Measurements from ENCODE around the gene SMIM13.

SMIM13 gene

DNA sequence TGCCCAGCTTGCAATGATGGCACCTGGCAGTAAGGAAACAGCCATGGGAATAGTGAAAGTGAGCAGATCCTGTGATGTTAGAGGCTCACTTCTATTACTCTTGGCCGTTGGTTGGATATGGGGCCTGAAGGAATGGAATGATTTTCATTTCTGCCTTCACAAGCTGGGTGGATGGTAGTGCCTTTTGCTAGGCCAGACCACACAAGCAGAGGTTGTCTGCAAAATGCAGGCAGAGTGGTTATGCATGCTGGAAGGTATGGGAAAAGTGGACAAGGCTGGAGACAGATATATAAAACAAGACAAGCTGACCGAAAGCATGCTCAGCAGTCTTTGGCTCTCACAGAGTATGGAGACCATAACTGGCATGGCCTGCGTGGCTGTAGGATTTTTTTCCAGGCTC, 68.6 kb downstream of the SMIM13 start:
- TF ChIP-seq CREB1 (IDR thresholded peaks at IDR 0.05; ENCODE audit: low read depth), result no peak
- TF ChIP-seq ZBTB7A (IDR thresholded peaks at IDR 0.05; ENCODE audit: low read depth), result no peak
- no peak for TF ChIP-seq EGR1 (IDR thresholded peaks at IDR 0.05)
- TF ChIP-seq, protein P1, sequence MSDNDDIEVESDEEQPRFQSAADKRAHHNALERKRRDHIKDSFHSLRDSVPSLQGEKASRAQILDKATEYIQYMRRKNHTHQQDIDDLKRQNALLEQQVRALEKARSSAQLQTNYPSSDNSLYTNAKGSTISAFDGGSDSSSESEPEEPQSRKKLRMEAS (IDR thresholded peaks at IDR 0.05), result no peak
- TF ChIP-seq NFIC (IDR thresholded peaks at IDR 0.05), result no peak
- TF ChIP-seq TAF1 (IDR thresholded peaks at IDR 0.05; ENCODE audit: low read depth), result no peak

DNA sequence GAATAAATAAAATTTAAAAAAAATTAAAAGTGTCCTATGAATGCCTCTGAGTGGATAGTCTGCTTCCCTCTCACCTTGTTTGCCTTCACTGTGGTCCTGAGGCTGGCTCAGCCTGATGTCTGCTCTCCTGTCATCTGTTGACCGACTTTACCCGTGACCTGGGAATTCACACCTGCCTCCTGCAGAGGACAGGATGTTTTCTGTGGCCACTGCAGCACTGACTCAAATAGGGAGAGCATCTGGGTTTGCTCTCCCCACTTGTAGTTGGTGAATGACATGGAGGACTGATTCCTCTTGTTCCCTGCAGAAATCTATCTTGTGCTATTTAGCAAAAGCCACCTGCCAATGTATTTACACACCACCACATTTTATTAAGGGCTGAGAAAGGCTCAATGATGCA, 70.3 kb downstream of the SMIM13 start:
- TF ChIP-seq RAD21 (IDR thresholded peaks at IDR 0.05; ENCODE audit: low read depth) (no peak), EP300 (IDR thresholded peaks at IDR 0.05; ENCODE audit: borderline replicate concordance) (no peak), TAF1 (IDR thresholded peaks at IDR 0.05; ENCODE audit: low read depth) (no peak), EGR1 (IDR thresholded peaks at IDR 0.05) (no peak), TEAD4 (IDR thresholded peaks at IDR 0.05) (no peak), CREB1 (IDR thresholded peaks at IDR 0.05; ENCODE audit: low read depth) (no peak), CEBPB (IDR thresholded peaks at IDR 0.05) (no peak), ZBTB7A (IDR thresholded peaks at IDR 0.05; ENCODE audit: low read depth) (no peak)
- TF ChIP-seq, protein P2, sequence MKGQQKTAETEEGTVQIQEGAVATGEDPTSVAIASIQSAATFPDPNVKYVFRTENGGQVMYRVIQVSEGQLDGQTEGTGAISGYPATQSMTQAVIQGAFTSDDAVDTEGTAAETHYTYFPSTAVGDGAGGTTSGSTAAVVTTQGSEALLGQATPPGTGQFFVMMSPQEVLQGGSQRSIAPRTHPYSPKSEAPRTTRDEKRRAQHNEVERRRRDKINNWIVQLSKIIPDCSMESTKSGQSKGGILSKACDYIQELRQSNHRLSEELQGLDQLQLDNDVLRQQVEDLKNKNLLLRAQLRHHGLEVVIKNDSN (IDR thresholded peaks at IDR 0.05), result no peak
- TF ChIP-seq, protein P3, sequence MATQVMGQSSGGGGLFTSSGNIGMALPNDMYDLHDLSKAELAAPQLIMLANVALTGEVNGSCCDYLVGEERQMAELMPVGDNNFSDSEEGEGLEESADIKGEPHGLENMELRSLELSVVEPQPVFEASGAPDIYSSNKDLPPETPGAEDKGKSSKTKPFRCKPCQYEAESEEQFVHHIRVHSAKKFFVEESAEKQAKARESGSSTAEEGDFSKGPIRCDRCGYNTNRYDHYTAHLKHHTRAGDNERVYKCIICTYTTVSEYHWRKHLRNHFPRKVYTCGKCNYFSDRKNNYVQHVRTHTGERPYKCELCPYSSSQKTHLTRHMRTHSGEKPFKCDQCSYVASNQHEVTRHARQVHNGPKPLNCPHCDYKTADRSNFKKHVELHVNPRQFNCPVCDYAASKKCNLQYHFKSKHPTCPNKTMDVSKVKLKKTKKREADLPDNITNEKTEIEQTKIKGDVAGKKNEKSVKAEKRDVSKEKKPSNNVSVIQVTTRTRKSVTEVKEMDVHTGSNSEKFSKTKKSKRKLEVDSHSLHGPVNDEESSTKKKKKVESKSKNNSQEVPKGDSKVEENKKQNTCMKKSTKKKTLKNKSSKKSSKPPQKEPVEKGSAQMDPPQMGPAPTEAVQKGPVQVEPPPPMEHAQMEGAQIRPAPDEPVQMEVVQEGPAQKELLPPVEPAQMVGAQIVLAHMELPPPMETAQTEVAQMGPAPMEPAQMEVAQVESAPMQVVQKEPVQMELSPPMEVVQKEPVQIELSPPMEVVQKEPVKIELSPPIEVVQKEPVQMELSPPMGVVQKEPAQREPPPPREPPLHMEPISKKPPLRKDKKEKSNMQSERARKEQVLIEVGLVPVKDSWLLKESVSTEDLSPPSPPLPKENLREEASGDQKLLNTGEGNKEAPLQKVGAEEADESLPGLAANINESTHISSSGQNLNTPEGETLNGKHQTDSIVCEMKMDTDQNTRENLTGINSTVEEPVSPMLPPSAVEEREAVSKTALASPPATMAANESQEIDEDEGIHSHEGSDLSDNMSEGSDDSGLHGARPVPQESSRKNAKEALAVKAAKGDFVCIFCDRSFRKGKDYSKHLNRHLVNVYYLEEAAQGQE (IDR thresholded peaks at IDR 0.05; ENCODE audit: low read depth), result no peak
- TF ChIP-seq, protein P1 (IDR thresholded peaks at IDR 0.05), result no peak

DNA sequence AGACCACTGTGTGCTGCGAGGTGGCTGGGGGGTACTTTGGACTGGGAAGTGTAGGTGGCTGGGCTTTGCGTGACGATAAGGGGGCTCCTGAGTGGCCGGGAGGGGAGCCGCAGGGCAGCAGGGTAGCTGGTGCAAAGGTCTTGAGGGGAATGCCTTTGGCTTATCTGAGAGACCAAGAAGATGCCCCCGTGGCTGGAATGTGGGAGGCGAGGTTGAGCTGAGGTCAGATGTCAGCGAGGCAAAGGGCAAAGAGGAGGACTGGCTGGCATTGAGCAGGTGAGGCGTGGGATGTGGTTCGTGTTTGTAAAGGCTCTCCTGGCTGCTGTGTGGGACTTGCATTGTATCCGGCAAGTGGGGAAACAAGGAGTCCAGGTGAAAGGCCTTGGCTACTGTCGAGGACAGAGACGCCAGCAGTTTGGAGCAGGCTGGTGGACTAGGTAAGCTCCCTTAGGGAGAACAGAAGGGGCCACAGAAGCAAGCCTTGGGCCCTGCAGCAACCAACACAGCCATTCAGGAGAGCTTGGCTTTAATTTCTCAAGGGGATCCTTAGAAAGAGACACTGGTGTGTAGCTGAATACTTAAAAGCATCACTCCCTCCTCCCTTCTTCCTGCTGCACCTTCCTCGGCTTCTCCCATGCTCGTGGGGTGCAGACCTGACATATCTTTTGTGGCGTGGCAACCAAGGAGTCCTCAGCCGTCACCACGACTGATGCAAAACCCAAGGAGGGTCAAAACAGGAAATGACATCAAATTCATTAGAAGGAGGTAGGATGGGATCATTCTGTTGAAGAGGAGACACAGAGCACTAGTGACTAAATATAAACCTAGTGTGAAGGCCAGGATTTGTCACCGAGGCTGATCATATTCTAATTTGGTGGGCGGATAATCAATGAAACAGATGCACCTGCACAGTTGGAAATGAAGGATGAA, 71.3 kb downstream of the SMIM13 start:
- TF ChIP-seq TCF12 (IDR thresholded peaks at IDR 0.05; ENCODE audit: low read depth), result no peak
- no peak for TF ChIP-seq NFIC (IDR thresholded peaks at IDR 0.05)
- TF ChIP-seq, protein P2 (IDR thresholded peaks at IDR 0.05), result no peak
- no peak for TF ChIP-seq EP300 (IDR thresholded peaks at IDR 0.05; ENCODE audit: borderline replicate concordance)
- TF ChIP-seq YY1 (IDR thresholded peaks at IDR 0.05; ENCODE audit: low read depth), result no peak
- TF ChIP-seq CREB1 (IDR thresholded peaks at IDR 0.05; ENCODE audit: low read depth), result no peak
- no peak for TF ChIP-seq TEAD4 (IDR thresholded peaks at IDR 0.05)
- no peak for TF ChIP-seq TAF1 (IDR thresholded peaks at IDR 0.05; ENCODE audit: low read depth)
- TF ChIP-seq, protein P1 (IDR thresholded peaks at IDR 0.05), result no peak
- TF ChIP-seq, protein P3 (IDR thresholded peaks at IDR 0.05; ENCODE audit: low read depth), result no peak

DNA sequence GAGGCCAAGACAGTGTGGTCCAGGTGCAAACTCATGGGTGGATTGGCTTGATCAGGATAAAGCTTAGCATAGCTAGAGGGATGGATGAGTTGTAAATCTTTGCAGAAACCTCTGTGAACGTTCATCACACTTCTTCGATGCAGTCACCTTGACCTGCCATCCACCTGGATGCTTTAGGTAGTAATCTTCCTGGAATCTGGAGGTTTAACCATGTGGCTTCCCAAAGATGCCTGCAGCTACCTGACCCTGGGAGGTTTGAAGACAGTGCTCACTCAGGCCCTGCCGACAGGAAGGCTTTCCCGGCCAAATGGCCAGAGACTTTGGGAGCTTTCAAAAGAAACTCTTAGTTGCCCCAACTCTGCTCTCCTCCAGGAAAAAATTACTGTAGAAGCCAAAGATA, 73.3 kb downstream of the SMIM13 start:
- TF ChIP-seq TCF12 (IDR thresholded peaks at IDR 0.05; ENCODE audit: low read depth) (no peak), EP300 (IDR thresholded peaks at IDR 0.05; ENCODE audit: borderline replicate concordance) (no peak), NFIC (IDR thresholded peaks at IDR 0.05) (no peak), RAD21 (IDR thresholded peaks at IDR 0.05; ENCODE audit: low read depth) (no peak), TAF1 (IDR thresholded peaks at IDR 0.05; ENCODE audit: low read depth) (no peak), ZBTB7A (IDR thresholded peaks at IDR 0.05; ENCODE audit: low read depth) (no peak), EGR1 (IDR thresholded peaks at IDR 0.05) (no peak), CREB1 (IDR thresholded peaks at IDR 0.05; ENCODE audit: low read depth) (no peak), TEAD4 (IDR thresholded peaks at IDR 0.05) (no peak), YY1 (IDR thresholded peaks at IDR 0.05; ENCODE audit: low read depth) (no peak), CEBPB (IDR thresholded peaks at IDR 0.05) (no peak)
- TF ChIP-seq, protein P3 (IDR thresholded peaks at IDR 0.05; ENCODE audit: low read depth), result no peak

Data from Ishikawa (cell line).